Nephron progenitor cell (in vitro differentiated cells): ENCODE data around the gene PALLD.

ENCODE experiments used
- DNase-seq: peaks from one replicate; pipeline ENCODE4 v3.0.0; 2021
- H3K27ac Mint-ChIP-seq: 2 replicates; pipeline ENCODE4 v1.8.0; 2021; ENCODE audit warnings: mild to moderate bottlenecking, moderate library complexity, mixed read lengths
- H3K27me3 Mint-ChIP-seq: 2 replicates; pipeline ENCODE4 v1.8.0; 2021; ENCODE audit warnings: mild to moderate bottlenecking, low read depth, mixed read lengths; ENCODE audit not compliant: poor library complexity
- H3K36me3 Mint-ChIP-seq: 2 replicates; pipeline ENCODE4 v1.8.0; 2021; ENCODE audit warnings: low read depth, mixed read lengths
- H3K4me1 Mint-ChIP-seq: 2 replicates; pipeline ENCODE4 v1.8.0; 2021; ENCODE audit warnings: mixed read lengths
- H3K4me3 Mint-ChIP-seq: 2 replicates; pipeline ENCODE4 v1.8.0; 2021; ENCODE audit warnings: mild to moderate bottlenecking, moderate library complexity, mixed read lengths
- H3K9me3 Mint-ChIP-seq: 2 replicates; pipeline ENCODE4 v1.8.0; 2021; ENCODE audit warnings: mild to moderate bottlenecking, moderate library complexity, mixed read lengths
- CTCF ChIP-seq: fragments of 200-600 bp; sonication (generic); IDR thresholded peaks from 2 replicates; pipeline ENCODE4 v1.5.0; 2021; ENCODE audit warnings: antibody characterized with exemption

Gene PALLD

GRCh38 chr4:168864821-168865541 is 368.1 kb downstream of the PALLD start:
- no peak overlapping the region for H3K27ac Mint-ChIP-seq
- TF ChIP-seq CTCF, result no peak
- H3K36me3 Mint-ChIP-seq, result peaks cover 70% of the 10 kb centered on the region
- peaks cover 4% of the 10 kb centered on the region for H3K27me3 Mint-ChIP-seq
- H3K4me1 Mint-ChIP-seq, result peaks cover 13% of the 10 kb centered on the region
- DNase-seq, result no peak
- H3K4me3 Mint-ChIP-seq, result no peak overlapping the region
- H3K9me3 Mint-ChIP-seq, result no peaks in the 10 kb centered on the region

GRCh38 chr4:168865854-168866253 is 369.0 kb downstream of the PALLD start:
- Mint-ChIP-seq H3K9me3 (no peaks in the 10 kb centered on the region), H3K36me3 (peaks cover 61% of the 10 kb centered on the region), H3K27ac (no peak overlapping the region), H3K4me3 (no peak overlapping the region), H3K27me3 (peaks cover 4% of the 10 kb centered on the region), H3K4me1 (peaks cover 12% of the 10 kb centered on the region)
- no peak for TF ChIP-seq CTCF
- DNase-seq, result no peak

- H3K27me3 Mint-ChIP-seq, result peaks cover 4% of the 10 kb centered on the region
- no peaks in the 10 kb centered on the region for H3K9me3 Mint-ChIP-seq
Measured at GRCh38 chr4:168866635-168867034, 369.8 kb downstream of the PALLD start.

GRCh38 chr4:168867128-168867527 is 370.3 kb downstream of the PALLD start:
- Mint-ChIP-seq H3K4me3 (no peak overlapping the region), H3K27ac (no peak overlapping the region), H3K4me1 (peaks cover 25% of the 10 kb centered on the region), H3K36me3 (peaks cover 61% of the 10 kb centered on the region), H3K9me3 (no peaks in the 10 kb centered on the region), H3K27me3 (peaks cover 4% of the 10 kb centered on the region)
- no peak for TF ChIP-seq CTCF
- DNase-seq, result no peak

More at GRCh38 chr4:168866635-168867034, 369.8 kb downstream of the PALLD start:
- Mint-ChIP-seq H3K4me3 (no peak overlapping the region), H3K27ac (no peak overlapping the region), H3K4me1 (peaks cover 20% of the 10 kb centered on the region), H3K36me3 (peaks cover 60% of the 10 kb centered on the region)
- DNase-seq, result no peak
- TF ChIP-seq CTCF, result no peak

GRCh38 chr4:168868044-168868781 is 371.4 kb downstream of the PALLD start:
- no peak overlapping the region for H3K27ac Mint-ChIP-seq
- H3K4me1 Mint-ChIP-seq, result peaks cover 20% of the 10 kb centered on the region
- H3K4me3 Mint-ChIP-seq, result no peak overlapping the region
- peaks cover 57% of the 10 kb centered on the region for H3K36me3 Mint-ChIP-seq
- no peaks in the 10 kb centered on the region for H3K9me3 Mint-ChIP-seq
- peaks cover 4% of the 10 kb centered on the region for H3K27me3 Mint-ChIP-seq
- DNase-seq, result no peak
- no peak for TF ChIP-seq CTCF
